CD4-positive, alpha-beta T cell treated with Interleukin-21 for 1 hour (primary cell): ENCODE measurements around the gene SUSD3.

Experiments
- DNase-seq: peaks from one replicate; pipeline ENCODE4 v3.0.0-alpha.2; 2020

The SUSD3 gene

DNA sequence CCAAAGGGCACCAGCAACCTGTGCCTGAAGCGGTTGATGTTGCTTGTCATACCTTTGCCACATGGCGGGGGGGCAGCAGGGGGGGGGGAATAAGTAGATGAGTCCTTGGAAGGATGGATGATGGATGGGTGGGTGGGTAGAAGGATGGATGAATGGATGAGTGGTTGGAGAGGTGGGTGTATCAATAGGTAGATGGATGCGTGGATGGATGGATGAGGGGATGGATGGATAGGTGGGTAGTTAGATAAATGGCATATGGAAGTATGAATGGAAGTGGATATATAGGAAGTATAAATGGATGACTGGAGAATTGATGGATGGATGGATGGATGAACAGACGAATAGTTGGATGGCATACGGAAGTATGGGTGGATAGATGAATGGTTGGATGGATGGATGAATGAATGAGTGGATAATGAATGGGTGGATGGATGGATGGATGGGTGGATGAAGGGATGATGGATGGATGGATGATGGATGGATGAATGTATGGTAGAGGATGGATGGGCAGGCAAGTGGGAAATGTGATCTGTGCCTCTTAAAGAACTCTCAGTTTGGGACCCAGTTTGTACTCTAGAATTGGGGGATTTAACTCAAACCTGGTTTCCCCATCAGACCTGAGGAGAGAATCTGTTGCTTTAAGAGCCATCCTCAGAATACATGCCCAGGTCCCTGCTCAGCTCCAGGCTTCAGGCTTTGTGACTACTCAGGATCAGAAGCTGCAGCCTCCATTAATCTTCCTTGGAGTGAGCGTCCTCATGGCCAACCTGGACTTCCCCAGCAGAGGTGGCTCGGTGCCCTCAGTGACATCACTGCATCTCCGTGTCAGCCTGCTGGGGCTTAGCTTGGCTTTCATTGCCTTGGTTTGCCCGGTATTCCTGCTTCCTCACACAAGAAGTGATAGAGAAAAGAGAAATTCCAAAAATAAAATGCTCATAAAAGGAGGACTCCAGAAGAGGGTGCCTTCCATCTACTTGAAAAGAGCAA, 27.6 kb upstream of the SUSD3 start:
- DNase-seq = no peak

DNA sequence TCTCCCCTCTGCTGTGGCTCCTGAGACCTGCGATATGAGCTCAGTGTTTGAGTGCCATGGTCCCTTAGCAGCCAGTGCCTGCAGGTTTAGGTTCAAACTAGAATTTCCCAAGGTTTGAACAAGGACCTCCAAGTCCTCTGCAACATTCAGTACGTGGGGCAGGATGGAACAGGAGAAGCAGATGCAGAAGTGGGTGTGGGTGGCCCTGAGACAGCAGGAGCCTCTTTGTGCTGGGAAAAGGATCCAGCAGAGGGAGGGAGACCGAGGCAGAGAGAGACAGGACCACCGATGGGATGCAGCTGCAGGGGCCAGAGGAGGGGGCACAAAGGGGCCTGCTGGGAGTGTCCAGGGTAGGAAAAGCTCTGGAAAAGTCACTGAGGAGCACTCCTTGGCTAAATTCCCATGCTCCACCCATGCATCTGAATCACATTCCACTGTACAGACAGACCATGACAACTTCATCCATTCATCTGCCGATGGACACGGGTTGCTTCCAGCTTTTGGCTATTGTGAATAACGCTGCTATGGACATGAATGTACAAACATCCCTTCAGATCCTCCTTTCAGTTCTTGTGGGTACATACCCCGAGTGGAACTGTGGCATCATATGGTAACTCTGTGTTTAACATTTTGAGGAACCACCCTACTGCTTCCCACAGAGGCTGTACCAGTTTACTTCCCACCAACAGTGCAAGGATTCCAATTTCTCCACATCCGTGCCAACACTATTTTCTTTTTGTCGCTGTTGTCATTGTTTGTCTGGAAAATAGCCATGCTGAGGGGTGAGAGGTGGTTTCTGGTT, 26.7 kb upstream of the SUSD3 start:
- DNase-seq = no peak

DNA sequence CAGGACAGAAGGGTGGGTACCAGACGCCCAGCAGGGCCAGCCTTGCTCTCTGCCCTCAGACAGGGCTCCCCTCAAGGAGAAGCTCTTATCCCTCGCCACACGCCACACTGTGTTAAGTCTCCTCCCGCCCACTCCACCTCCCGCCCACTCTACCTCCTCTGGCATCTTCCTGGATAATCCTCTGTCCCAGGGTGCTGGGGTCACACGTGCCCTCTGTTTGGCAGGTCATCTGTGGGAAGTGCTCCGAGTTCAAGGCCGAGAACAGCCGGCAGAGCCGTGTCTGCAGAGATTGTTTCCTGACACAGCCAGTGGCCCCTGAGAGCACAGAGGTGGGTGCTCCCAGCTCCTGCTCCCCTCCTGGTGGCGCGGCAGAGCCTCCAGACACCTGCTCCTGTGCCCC, 26.0 kb upstream of the SUSD3 start:
- DNase-seq = no peak

DNA sequence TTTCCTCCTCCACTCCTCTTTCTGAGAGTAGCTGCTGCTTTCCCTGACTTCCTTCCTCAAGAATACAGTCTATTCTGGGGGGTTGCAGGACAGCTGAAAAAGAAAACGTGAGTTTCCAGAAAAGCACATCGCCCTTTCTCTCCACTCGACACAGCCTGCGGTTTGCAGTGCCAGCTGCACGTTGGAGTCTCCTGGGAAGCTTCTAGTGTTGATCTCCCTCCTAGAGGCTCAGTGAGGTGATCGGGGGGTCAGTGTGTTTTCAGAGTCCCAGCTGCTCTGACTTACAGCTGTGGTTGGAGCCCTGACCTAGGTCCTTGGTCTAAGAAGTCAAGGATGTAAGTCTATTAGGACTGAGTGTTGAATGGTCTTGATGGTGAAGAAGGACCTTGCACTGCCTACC, 25.0 kb upstream of the SUSD3 start:
- DNase-seq = no peak

DNA sequence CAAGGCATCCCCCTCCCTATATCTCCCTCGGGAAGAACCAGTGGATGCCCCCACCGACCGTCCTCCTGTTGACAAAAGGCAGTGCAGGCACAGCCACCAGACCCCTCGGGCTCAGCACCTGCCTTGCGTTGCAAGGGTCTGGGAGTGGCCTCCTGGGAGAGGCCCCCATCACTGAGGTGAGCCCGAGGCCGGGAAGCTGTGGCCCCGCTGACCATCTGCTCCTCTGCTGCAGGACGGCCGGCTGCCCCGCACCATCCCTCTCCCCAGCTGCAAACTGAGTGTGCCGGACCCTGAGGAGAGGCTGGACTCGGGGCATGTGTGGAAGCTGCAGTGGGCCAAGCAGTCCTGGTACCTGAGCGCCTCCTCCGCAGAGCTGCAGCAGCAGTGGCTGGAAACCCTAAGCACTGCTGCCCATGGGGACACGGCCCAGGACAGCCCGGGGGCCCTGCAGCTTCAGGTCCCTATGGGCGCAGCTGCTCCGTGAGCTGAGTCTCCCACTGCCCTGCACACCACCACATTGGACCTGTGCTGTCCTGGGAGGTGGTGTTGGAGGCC, 23.3 kb upstream of the SUSD3 start:
- no peak for DNase-seq

DNA sequence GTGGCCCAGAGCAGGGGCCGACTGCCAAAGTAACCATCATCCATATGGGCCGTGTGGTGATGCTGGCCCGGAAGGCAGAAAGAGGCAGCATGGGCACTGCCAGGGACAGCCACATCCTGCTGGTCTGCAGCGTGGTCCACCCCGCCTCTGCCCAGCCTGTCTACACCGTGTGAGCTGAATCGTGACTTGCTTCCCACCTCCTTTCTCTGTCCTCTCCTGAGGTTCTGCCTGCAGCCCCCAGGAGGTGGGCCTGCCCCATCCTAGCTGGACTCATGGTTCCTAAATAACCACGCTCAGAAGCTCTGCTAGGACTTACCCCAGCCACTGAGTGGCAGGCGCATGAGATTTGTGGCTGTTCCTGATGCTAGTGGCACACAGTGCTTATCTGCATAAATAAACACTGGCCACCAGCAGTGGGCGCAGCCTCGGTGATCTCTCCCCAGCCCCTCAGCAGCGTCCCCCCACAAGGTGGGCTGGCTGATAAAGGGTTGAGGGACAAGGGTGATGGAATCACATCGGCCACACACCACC, 22.6 kb upstream of the SUSD3 start:
- DNase-seq = no peak

DNA sequence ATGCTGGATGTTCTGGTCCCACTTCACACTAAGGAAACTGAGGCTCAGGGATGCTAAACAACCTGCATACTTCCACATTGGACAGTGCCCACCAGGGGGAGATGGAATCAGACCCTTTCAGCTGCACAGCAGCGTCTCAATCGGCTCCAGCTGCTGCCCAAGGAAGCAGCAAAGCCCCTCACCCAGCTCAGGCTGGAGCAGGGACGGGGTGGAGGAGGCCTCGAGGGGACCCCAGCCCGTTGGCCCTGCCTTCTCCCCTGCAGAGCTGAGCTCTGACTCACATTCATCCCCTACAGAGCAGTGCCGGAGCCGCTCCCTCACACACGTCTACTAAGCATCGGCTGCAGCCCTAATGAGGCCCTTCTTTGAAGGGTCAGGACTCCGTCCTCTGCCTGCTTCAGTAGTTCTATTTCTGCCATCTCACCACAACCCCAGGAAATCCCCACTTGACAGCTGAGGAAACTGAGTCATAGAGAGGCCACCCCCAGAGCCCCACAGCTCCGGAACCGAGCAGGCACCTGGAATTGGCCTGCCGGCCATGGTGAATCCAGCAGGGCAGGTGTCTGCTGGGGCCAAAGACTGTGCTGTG, 21.5 kb upstream of the SUSD3 start:
- DNase-seq = no peak

DNA sequence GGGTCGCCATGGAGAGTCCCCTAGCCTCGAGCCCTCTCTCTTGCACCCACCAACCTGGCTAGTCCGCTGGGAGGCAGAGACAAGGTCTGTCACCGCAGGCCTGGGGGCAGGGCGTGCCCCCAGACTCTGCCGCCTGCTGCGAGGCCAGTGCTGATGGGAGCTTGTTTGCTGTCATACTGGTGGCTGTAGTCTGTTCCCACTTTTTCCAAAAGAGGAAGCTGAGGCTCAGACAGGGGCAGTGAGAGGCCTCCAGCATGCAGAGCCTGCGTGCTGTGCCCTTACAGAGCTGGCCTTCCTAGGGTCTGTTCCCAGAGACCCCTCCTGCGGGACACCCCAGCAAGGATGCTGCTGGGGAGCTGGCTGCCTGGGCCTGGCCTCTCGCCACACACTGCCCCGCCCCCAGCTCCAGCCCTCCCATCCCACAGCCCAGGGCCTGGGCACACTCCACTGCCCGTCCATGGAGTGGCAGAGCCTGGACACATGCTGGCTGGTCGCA, 21.0 kb upstream of the SUSD3 start:
- DNase-seq = no peak

DNA sequence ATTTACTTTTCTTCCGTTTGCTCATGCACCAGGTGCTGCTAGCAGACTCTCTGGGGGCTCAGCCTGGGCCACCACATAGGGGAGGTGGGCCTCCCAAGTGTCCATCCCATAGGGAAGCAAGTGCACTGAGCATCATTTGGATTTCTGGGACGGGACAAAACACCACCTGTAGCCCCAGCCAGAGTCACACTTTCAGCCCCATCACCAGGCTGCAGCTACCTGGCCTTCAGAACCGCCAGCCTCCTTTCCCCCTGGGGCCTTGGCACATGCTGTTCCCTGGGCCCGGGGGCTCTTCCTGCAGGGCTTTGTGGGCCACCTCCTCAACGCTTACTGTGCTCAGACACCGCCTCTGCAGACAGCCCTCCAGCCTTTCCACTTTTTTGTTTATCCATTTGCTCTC, 19.6 kb upstream of the SUSD3 start:
- no peak for DNase-seq

DNA sequence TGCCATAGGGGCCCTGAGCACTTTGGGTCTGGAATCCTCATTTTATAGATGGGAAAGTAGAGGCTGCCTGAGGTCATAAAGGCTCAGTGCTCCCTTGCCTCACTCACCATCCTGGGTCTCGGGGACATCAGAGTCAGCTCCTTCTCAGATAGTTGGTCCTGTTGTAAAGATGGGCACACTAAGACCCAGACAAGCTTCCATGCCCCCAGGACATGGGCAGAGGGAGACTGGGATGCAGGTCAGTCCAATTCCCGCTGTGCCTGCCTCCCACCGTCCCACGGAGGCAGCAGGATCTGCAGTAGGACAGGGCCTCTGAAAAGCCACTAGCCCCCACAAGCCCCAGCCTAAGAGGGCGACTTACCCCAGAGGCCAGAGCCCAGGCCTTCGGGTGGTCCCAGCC, 19.0 kb upstream of the SUSD3 start:
- no peak for DNase-seq

DNA sequence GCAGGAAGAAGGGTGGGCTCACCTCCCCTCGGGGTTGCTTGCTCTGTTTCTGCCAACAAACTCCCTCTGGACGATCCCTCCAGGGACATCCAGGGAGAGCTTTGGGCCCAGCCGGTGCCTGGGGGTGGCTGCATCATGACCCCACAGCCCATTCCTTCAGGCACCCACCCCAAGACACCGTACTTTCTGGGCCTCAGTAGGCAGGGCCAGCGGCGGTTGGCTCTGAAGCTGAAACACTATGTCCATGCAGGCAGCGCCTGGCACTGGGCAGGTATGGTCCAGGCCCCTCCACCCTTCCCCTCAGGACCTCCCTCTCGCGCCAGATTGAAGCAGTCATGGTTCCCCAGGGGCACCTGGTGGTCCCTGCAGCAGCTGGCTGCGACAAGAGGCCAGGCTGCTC, 18.5 kb upstream of the SUSD3 start:
- DNase-seq = no peak

DNA sequence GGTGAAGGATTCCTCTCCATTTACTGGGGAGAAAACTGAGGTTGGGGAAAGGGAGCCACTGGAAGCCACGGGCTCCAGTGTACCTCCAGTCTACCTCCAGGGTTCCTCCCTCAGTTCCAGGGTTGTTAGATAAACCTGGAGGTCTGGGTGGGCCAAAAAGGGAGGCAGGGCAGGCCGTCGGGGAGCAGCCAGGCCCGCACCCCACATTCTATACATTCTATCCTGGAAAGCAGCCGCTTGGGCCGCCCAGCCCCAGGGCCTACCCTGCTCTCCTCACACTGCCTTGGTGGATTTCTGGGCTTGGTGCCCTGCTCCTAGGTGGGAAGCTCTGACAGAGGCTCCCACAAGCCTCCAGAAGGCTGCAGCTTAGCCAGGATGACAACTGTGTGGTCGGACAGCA, 18.1 kb upstream of the SUSD3 start:
- no peak for DNase-seq

DNA sequence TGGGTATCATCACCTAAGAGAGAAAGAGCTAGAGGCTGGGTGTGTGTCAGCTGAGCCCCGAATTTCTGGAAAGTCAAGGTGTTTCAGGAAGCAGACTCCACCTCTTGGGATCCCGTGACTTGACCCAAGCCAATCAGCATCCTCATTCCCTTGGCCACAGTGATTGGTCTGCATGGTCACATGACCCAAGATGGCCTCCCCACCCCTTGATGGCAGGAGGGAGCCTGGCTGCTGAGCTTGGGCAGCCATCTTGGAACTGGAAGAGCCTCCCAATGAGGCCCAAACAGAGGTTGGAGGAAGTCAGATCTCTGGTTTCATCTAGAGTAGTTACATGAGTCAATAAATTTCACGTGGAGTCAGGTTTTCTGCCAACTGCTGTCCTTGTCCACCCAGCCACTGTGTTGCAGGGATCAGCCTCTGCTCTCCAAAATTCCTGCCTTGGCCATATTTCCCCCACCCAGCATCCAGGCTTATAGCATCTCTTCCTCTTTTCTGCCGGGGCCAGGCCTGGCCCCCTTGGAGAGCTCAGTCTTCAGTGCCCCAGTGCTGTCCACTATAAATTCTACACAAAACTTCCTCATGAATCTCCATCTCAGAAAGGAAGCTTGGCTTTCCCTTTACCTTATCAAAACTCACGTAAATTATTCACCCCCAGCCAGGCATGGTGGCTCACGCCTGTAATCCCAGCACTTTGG, 17.2 kb upstream of the SUSD3 start:
- DNase-seq = no peak

DNA sequence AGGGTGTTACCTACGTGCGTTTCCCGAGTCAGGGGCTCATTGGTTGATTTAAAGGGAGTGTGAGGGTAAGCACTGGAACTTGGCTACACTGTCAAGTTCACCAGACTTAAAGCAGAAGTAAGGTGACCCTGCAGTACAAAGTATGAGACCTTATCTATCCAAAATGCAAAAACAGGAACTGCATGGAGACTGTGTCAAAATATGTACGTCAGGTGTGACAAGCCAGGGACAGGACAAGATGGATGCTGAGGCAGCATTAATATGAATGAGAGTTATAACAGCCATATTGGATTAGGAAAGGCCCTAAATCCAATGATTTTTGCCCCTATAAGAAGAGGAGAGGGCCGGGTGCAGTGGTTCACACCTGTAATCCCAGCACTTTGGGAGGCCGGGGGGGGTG, 15.4 kb upstream of the SUSD3 start:
- DNase-seq = no peak

DNA sequence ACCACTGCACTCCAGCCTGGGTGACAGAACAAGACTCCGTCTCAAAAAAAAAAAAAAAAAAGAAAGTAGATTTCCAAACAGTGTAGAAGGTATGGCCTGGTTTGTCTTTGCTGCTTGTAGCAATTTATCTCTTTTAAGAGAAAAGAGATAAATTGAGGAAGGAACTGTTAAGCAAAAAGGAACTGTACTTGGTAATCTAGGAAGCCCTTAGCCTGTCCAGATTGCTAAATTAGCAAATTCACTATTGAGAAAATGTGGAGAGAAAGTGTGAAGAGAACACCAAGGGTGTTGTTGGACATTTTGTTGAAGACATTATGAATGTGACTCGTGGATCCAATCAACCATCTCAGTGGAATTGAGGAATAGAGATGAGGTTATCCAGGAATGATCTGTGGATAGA, 13.0 kb upstream of the SUSD3 start:
- DNase-seq = no peak

DNA sequence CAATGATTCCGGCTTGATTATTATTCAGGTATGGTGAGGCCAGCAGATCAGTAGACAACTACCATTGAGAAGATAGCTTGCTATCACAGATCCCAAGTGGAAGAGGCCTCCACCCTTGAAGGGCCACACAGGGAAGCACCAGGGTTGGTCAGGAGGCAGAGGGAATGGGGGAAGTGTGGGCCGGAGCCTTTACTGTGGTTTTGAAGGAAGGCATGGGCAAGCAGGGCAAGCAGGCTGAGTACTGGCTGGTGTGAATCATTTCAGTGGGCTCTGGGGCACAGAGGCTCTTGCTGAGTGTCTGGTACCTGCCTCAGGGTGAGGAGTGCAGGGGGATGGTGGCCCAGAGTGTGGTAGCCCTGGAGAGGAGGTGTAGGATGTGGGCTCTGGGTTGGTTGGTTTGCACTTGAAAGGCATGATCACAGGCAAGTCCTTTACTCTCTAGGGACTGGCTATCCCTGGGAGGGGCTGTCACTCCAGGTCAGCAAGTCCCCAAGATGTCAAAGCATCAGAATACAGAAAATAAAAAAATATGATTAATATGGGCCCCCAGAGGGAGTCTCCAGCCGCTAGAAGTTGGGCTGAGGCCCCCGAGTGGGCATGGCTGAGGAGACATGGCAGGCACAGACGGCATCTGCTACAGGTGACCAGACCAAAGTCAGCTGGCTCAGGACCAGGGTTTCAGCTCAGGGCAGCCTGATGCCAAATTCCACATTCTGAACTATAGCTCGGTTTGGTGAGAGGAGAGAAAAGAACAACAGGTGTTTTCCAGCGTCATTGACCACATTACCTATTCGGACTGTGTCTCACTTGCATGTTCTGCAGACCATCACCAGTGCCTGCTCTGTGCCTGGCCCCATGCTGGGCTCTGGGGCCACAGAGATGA, 9.7 kb upstream of the SUSD3 start:
- DNase-seq = no peak

DNA sequence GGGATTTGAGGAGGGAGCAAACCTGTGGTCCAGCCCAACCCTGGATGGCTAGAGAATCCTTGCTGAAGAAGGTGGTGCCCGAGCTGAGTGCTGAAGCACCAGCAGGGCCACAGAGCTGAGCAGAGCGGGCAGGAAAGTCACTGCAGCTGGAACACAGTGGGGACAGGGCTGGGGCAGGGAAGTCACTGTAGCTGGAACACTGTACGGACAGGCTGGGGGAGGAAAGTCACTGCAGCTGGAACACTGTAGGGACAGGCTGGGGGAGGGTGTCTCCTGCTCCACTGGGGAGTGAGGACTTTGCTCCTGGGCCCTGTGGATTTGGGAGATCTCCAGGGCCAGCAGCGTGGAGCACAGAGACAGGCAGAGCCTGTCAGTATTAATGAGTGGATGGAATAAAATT, 9.0 kb upstream of the SUSD3 start:
- no peak for DNase-seq

DNA sequence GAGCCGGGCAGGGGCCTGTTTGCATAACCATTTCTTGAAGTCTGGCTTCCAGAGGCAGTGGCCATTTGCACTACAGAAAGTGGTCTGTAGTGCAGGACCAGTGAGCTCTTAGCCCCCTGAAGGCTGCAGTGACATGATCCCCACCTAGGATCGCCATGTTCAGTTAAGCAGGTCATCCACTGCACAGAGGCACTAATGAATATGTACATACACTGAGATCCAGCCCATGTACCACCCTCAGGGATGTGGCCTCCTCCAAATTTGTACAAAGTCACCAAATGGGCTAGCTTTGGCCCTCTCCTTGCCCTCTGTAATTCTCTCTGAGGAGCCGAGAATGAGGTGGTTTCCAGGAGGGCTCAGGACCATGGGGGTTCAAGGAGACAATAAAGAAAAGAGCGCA, 8.3 kb upstream of the SUSD3 start:
- DNase-seq = no peak

DNA sequence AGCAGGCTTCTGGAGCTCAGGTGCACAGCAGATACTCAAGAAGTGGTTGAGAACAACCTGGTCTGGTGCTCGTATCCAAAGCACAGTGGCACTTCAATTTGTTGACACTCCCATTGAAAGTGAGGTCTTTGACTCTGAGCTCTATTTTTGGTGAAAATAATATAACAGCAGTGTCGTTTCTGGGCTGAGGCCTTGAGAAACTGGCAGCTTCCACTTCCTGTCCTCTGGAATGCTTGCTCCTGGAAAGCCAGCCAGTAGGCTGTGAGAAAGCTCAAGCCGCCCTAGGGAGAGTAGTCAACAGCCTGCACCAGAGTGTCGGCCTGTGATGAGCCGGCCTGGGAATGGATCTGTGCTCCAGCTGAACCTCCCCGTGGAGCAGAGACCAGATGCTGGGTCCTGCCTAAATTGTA, 6.8 kb upstream of the SUSD3 start:
- DNase-seq = no peak

DNA sequence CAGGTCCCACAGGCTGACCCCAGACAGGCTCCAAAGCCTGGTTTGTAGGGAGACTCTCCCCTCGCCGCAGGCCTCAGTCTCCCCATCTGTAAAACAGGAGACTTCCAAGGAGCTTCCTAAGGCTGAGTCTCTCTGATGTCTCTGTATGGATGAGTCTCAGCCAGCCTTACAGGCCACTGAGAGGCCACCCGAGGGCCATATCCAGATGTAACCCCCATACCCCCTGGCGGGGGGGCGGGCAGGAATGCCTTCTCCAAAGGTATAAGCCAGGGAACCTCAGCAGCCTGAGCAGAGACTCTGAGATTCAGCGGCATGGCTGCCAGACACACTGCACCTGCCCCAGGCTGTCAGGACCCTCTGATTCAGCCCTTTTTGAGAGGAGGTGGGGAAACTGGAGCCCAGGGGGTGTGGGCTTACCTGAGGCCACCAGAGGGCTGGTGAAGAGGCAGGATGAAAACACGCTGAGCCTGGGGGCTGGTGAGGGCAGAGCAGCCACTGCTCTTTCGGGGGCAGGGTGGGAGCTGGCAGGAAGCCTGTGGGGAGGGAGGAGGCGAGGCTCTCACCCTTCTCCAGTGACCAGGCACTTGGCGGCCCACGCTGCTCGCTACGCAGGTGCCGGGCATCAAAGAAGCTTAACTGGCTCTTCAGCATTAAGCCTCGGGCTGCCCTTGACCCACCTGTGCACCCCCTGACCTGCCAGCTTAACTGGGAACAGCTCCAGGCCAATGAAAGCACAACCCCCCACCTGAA, 5.5 kb upstream of the SUSD3 start:
- DNase-seq = no peak
